GM23248 (cell line): Measurements from ENCODE around the gene PRKCB. TPM values are rescaled to one million over a fixed set of nuclear protein-coding genes. Genes with fewer than 3 reads are reported as not detected.

Experiments
- DNase-seq: peaks from one replicate; pipeline ENCODE4 v3.0.0-alpha.2; 2015
- H2AFZ ChIP-seq: fragments of 200-600 bp; sonication (generic); 2 replicates; pipeline ENCODE4 v1.6.1; 2016; ENCODE audit warnings: antibody characterized with exemption
- H3F3A ChIP-seq: fragments of 200-600 bp; sonication (generic); 2 replicates; pipeline ENCODE4 v1.6.1; 2016; ENCODE audit warnings: mild to moderate bottlenecking, antibody characterized with exemption, mixed run types; ENCODE audit not compliant: insufficient read depth
- H3K27ac ChIP-seq: fragments of 200-600 bp; sonication (generic); 2 replicates; pipeline ENCODE4 v1.5.1; 2016; ENCODE audit warnings: mild to moderate bottlenecking
- H3K27me3 ChIP-seq: fragments of 200-600 bp; sonication (generic); replicated peaks from 2 replicates; pipeline ENCODE4 v1.6.1; 2016; ENCODE audit warnings: mild to moderate bottlenecking; ENCODE audit not compliant: insufficient read depth
- H3K36me3 ChIP-seq: fragments of 200-600 bp; sonication (generic); 2 replicates; pipeline ENCODE4 v1.6.1; 2016; ENCODE audit warnings: low read depth, mild to moderate bottlenecking
- H3K4me1 ChIP-seq: fragments of 200-600 bp; sonication (generic); 2 replicates; pipeline ENCODE4 v1.6.1; 2016; ENCODE audit warnings: mild to moderate bottlenecking; ENCODE audit not compliant: insufficient read depth
- H3K4me2 ChIP-seq: fragments of 200-600 bp; sonication (generic); one replicate; pipeline ENCODE4 v1.6.1; 2016; ENCODE audit warnings: mild to moderate bottlenecking; ENCODE audit not compliant: unreplicated experiment
- H3K4me3 ChIP-seq: fragments of 200-600 bp; sonication (generic); 2 replicates; pipeline ENCODE4 v1.5.1; 2016; ENCODE audit warnings: mild to moderate bottlenecking
- H3K79me2 ChIP-seq: fragments of 200-600 bp; sonication (generic); 2 replicates; pipeline ENCODE4 v1.6.1; 2016; ENCODE audit warnings: mild to moderate bottlenecking; ENCODE audit not compliant: insufficient read depth
- H3K9ac ChIP-seq: fragments of 200-600 bp; sonication (generic); 2 replicates; pipeline ENCODE4 v1.6.1; 2016; ENCODE audit warnings: mild to moderate bottlenecking
- H3K9me2 ChIP-seq: fragments of 200-600 bp; sonication (generic); 2 replicates; pipeline ENCODE4 v1.6.1; 2016; ENCODE audit warnings: mixed run types, mild to moderate bottlenecking, moderate library complexity; ENCODE audit not compliant: insufficient read depth
- H3K9me3 ChIP-seq: fragments of 200-600 bp; sonication (generic); one replicate; pipeline ENCODE4 v1.6.1; 2017; ENCODE audit warnings: low read depth
- H4K20me1 ChIP-seq: fragments of 200-600 bp; sonication (generic); 2 replicates; pipeline ENCODE4 v1.6.0; 2016; ENCODE audit not compliant: insufficient read depth
- EZH2 ChIP-seq: fragments of 200-600 bp; sonication (generic); IDR thresholded peaks from 2 replicates; pipeline ENCODE4 v1.6.1; 2018; ENCODE audit warnings: antibody characterized with exemption, mild to moderate bottlenecking; ENCODE audit not compliant: insufficient read depth, poor library complexity, severe bottlenecking
- EZH2phosphoT487 ChIP-seq: fragments of 200-600 bp; sonication (generic); IDR thresholded peaks from 2 replicates; pipeline ENCODE4 v1.6.1; 2018; ENCODE audit warnings: antibody characterized with exemption, moderate library complexity, mild to moderate bottlenecking, low read depth; ENCODE audit not compliant: insufficient read depth
- WGBS, 2 experiments: methylation state at CpG; one replicate each; pipeline ENCODE4 v1.1.6; 2015 to 2017; ENCODE audit warnings: low lambda C conversion rate in 2 of 2, low coverage in 1 of 2; ENCODE audit errors: missing lambda C conversion rate in 2 of 2; 5-methylcytosine and 5-hydroxymethylcytosine counted together
- in situ Hi-C: fragments of 300-500 bp; cut with MboI; formaldehyde crosslinking; loops from 2 replicates; pipeline ENCODE4 v1.15.0; 2020
- polyA plus RNA-seq: library from polyadenylated mRNA; unstranded; fragments of >200 nt; fragmentation: Nextera tagmentation; extraction: Ambion mirVana; gene quantifications from 2 replicates; pipeline ENCODE4 v1.2.1, GENCODE V29; 2016
- total RNA-seq: library from RNA; depleted of rRNA; stranded (reverse); fragments of >200 nt; shearing (Covaris generic); gene quantifications from 2 replicates; pipeline ENCODE4 v1.2.3, GENCODE V29; 2014

The PRKCB gene
- total and polyA plus RNA-seq, 2 experiments from 2014 or later: not detected

DNA sequence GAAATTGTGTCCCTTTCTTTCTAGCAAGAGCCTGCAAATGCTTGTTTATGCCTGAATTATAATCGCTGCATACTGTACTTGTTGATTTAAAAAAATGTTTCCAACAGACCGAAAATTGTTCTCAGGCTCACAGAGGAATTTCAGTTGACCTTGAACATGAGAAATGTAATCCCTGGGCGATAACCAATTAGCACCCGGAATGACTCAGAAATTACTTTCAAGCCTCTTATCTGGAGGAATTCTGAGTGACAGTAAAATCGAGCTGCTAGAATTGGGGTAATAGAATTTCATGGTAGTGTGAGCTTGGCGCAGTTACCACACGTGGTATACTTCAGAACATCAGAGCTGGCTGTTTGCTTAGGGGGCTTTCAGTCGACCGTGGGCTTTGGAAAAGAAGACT is 281.2 kb downstream of the PRKCB start:
- Histone ChIP-seq H3K9me2 (no peaks in the 10 kb centered on the region), H4K20me1 (no peaks in the 10 kb centered on the region), H3K9me3 (no peaks in the 10 kb centered on the region), H3K79me2 (no peaks in the 10 kb centered on the region), H3F3A (no peaks in the 10 kb centered on the region), H2AFZ (no peak overlapping the region), H3K4me3 (no peak overlapping the region), H3K27ac (no peak overlapping the region), H3K36me3 (no peaks in the 10 kb centered on the region), H3K4me1 (no peaks in the 10 kb centered on the region), H3K27me3 (no peaks in the 10 kb centered on the region; the same call in 1 of the 2 replicates), H3K4me2 (no peak overlapping the region), H3K9ac (no peak overlapping the region)
- WGBS, 2 experiments: 35 to 37% methylated on average over 9 of the region's 9 CpGs
- TF ChIP-seq EZH2 (no peak), EZH2phosphoT487 (no peak)
- DNase-seq: no peak
- in situ Hi-C loops: no loop called here

DNA sequence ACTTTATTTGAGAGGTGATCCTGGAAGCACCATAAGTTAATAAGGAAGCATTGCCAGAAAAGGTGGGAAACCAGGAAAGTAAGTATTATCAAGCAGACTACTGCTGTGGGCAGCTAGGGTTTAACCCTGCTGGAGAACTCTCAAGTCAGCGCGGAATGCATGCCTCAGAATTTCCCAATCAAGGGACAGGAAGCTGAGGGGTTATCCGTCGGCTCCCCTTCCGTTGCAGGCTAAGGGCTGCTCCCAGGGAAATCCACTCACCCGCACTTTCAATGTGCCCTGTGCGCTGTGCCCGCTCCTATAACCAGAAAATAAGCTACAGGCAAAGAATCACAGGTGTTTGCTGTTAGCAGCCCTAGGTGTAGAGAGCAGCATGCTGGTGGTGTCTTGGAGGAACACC is 281.9 kb downstream of the PRKCB start:
- Histone ChIP-seq H3K4me3 (no peak overlapping the region), H3K9ac (no peak overlapping the region), H3K79me2 (no peaks in the 10 kb centered on the region), H3F3A (no peaks in the 10 kb centered on the region), H3K9me2 (no peaks in the 10 kb centered on the region), H3K27ac (no peak overlapping the region), H2AFZ (no peak overlapping the region), H4K20me1 (no peaks in the 10 kb centered on the region), H3K4me1 (no peaks in the 10 kb centered on the region), H3K4me2 (no peak overlapping the region), H3K36me3 (no peaks in the 10 kb centered on the region), H3K9me3 (no peaks in the 10 kb centered on the region), H3K27me3 (no peaks in the 10 kb centered on the region; the same call in 1 of the 2 replicates)
- TF ChIP-seq EZH2phosphoT487: no peak
- no peak for TF ChIP-seq EZH2
- in situ Hi-C loops: no loop called here
- WGBS, 2 experiments: 19 to 23% methylated on average over 8 of the region's 8 CpGs
- DNase-seq: no peak

DNA sequence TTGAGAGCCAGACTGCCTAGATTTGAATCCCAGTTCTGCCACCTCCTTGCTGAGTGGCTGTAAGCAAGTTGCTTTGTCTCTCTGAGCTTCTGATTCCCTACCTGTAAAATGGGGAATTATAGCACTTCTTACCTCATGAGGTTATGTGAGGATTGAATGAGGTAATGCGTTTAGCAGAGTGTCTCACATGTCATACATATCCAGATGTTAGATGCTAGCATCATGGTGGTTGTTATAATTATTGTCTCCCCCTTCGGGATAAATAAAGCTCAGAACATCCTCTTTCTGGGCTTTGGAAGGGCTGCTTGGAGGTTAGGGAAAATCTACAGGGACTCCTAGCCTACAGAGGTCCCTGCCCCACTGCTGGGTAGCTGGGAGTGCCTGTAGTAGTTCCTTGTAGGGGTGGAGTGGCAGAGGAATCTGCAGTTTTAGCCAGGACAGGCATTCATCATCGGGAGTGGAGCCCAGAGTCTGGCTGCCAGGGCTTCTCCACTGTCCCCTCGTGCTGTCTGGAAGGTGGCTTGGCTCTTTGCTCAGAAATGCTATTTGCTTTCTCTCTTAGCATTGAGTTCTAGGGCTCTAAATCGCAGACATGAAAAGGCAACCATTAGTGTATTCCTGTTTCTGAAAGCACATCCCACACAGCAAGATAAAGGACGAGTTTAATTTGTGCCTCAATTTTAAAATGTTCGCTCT is 282.5 kb downstream of the PRKCB start:
- no peaks in the 10 kb centered on the region for H3K9me2 ChIP-seq
- H3K9me3 ChIP-seq: no peaks in the 10 kb centered on the region
- H3K4me3 ChIP-seq: no peak overlapping the region
- H3K27ac ChIP-seq: no peak overlapping the region
- H3K9ac ChIP-seq: no peak overlapping the region
- H3K4me2 ChIP-seq: no peak overlapping the region
- no peaks in the 10 kb centered on the region for H3F3A ChIP-seq
- H4K20me1 ChIP-seq: no peaks in the 10 kb centered on the region
- H3K79me2 ChIP-seq: no peaks in the 10 kb centered on the region
- in situ Hi-C loops: no loop called here
- TF ChIP-seq EZH2phosphoT487: no peak
- TF ChIP-seq EZH2: no peak
- H3K36me3 ChIP-seq: no peaks in the 10 kb centered on the region
- H3K4me1 ChIP-seq: no peaks in the 10 kb centered on the region
- no peak overlapping the region for H2AFZ ChIP-seq
- H3K27me3 ChIP-seq: no peaks in the 10 kb centered on the region; the same call in 1 of the 2 replicates
- no peak for DNase-seq
- 8 to 11% methylated on average over 7 of the region's 7 CpGs for WGBS, 2 experiments

DNA sequence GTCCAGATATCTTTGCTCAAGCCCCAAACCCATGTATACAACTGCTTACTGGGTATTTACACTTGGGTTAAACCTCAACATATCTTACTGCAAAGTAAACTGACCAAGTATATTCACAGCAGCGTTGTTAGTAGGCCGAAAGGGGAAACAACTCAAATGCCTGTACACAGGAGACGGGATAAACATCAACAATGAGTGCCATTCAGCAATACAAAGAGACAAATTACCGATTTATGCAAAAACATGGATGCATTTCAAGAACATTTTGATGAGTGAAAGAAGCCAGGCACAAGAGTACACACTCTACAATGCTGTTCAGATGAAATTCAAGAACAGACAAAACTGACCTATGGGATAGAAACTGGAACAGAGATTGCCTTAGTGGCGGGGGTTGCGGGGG is 284.0 kb downstream of the PRKCB start:
- 28 to 29% methylated on average over 6 of the region's 6 CpGs for WGBS, 2 experiments
- in situ Hi-C loops: no loop called here
- H3K9ac ChIP-seq: no peak overlapping the region

More for the DNA sequence above, 284.0 kb downstream of the PRKCB start:
- no peak overlapping the region for H2AFZ ChIP-seq
- no peaks in the 10 kb centered on the region; the same call in 1 of the 2 replicates for H3K27me3 ChIP-seq
- no peaks in the 10 kb centered on the region for H3F3A ChIP-seq
- no peaks in the 10 kb centered on the region for H3K9me3 ChIP-seq
- TF ChIP-seq EZH2phosphoT487 (no peak), EZH2 (no peak)
- H3K36me3 ChIP-seq: no peaks in the 10 kb centered on the region
- no peaks in the 10 kb centered on the region for H3K4me1 ChIP-seq
- H3K4me3 ChIP-seq: no peak overlapping the region
- no peaks in the 10 kb centered on the region for H4K20me1 ChIP-seq
- no peaks in the 10 kb centered on the region for H3K79me2 ChIP-seq
- H3K9me2 ChIP-seq: no peaks in the 10 kb centered on the region
- no peak overlapping the region for H3K27ac ChIP-seq
- H3K4me2 ChIP-seq: no peak overlapping the region
- no peak for DNase-seq
